HT1080 (cell line): ENCODE results near the gene CCL23. TPM values are rescaled to one million over a fixed set of nuclear protein-coding genes. Genes with fewer than 3 reads are reported as not detected.
A peak's percentile ranks its signal among the peaks of the same experiment; 100 is the strongest.
"Not testable (repeated sequence)": the region's sequence is repeated elsewhere in the genome, so short reads cannot be mapped to it uniquely, and the experiment has no call there.

ENCODE experiments used
- DNase-seq: peaks from one replicate; pipeline ENCODE4 v3.0.0-alpha.2; 2015; ENCODE audit warnings: low read depth
- total RNA-seq: library from RNA; depleted of rRNA; stranded (reverse); fragments of >200 nt; shearing (Covaris generic); gene quantifications from 2 replicates; pipeline ENCODE4 v1.2.3, GENCODE V29; 2014

The CCL23 gene
- total RNA-seq, 1 experiment from 2014 or later: not detected

DNA sequence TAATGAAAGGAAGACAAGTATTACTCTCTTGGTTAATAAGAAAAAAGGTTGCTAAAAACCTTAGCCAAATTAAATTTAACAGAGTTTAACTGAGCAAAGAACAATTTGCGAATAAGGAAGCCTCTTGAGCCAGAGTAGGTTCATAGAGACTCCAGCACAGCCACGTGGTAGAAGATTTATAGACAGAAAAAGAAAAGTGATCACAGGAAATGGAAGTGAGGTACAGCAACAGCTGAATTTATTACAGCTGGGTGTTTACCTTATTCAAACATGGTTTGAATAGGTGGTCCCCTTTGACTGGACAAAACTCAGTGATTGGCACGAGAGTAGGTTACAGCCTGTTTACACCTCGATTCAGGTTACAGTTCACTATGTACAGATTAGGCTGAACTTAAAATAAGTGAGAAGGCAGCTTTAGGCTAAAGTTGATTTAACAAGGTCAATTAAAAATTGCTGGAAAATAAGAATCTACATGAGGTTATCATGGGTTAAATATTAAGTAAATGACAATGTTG is 13.1 kb downstream of the CCL23 start:
- no peak for DNase-seq

GRCh38 chr17:36002631-36003030 is 15.1 kb downstream of the CCL23 start:
- DNase-seq: no peak

- no peak for DNase-seq
These were observed 15.7 kb downstream of the CCL23 start for GRCh38 chr17:36001862-36002603.

- no peak for DNase-seq
These were observed 16.5 kb downstream of the CCL23 start, which contains the start of gene CCL15 for GRCh38 chr17:36001110-36001771. Gene CCL15, minus strand, starts transcription at chr17:36001553. Its CDS starts 61 bp downstream, at chr17:36001492.

- no peak for DNase-seq
These were observed 17.1 kb downstream of the CCL23 start for GRCh38 chr17:36000732-36001109.

DNA sequence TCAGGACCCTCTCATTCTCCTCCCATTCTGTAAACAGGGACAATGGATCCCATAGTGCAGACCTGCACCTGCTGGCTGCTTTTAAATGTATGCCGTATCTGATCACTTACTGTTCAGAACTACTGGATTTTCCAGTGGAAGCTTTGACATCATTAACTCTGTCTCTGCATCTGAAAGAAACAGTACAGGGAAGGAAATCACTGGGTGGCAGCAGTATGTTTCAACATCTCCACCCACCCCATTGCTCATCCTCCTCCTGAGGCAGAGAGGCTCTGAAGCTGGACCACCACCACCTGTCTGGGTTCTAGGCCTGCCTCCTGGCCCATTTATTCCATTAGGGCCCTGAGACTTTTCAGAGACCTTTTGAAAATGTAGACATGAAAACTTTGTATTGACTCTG is 19.0 kb downstream of the CCL23 start:
- DNase-seq: no peak

- no peak for DNase-seq
These were observed 19.7 kb downstream of the CCL23 start for GRCh38 chr17:35998018-35998545.

- not testable (repeated sequence) for DNase-seq
These were observed 22.4 kb downstream of the CCL23 start for GRCh38 chr17:35995346-35995745.

DNA sequence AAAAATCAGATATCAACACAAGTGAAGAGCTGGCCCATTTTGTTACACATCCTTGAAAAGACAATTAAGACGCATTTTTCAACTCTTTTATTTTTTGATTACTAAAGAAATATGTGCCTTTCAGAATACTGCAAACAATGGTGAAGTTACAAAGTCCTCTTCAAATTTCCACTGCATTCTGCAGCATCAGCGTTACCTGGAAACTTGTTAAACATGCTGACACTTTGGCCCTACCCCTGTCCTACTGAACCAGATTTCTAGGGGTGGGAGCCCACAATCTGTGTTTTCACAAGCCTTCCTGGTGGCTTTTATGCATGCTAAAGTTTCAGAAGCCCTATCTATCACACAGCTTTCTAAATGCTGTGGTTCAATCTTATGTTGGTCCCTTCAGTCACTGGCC is 26.7 kb downstream of the CCL23 start:
- no peak for DNase-seq

GRCh38 chr17:35988164-35988563 is 29.6 kb downstream of the CCL23 start:
- no peak for DNase-seq

GRCh38 chr17:35986643-35987042 is 31.1 kb downstream of the CCL23 start, which contains the start of gene CCL14:
Gene CCL14, minus strand, starts transcription at chr17:35986729. Its CDS starts 80 bp downstream, at chr17:35986649.
- DNase-seq: no peak

- DNase-seq: no peak
These were observed 33.6 kb downstream of the CCL23 start for GRCh38 chr17:35984140-35984539.

- no peak for DNase-seq
These were observed 35.2 kb downstream of the CCL23 start for GRCh38 chr17:35982409-35983191.

GRCh38 chr17:35981908-35982330 is 35.9 kb downstream of the CCL23 start:
- no peak for DNase-seq

GRCh38 chr17:35981246-35981645 is 36.5 kb downstream of the CCL23 start, which contains the start of gene CCL16:
Gene CCL16, minus strand, starts transcription at chr17:35981497. Its CDS starts 77 bp downstream, at chr17:35981420.
- DNase-seq: no peak

DNA sequence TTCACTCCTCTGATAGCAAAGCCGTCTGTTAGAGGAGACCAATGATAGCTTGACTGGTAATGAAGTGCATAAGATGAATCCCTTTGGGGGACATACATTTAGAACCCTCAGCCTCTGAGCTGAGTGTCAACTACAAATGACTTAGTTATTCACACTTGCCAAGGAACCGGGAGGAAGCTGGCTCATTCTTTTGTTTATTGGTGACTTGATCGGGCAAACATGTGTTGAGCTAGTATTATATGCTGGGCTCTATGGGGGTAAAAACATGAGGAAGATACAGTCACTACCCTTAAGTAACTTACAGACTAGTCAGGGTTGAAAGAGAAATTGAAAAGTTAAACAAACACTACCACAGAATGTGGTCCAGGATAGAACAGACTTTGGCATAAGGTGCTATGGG is 39.4 kb downstream of the CCL23 start:
- no peak for DNase-seq

GRCh38 chr17:35977509-35977908 is 40.3 kb downstream of the CCL23 start:
- DNase-seq: no peak

GRCh38 chr17:35973333-35974260 is 44.2 kb downstream of the CCL23 start:
- peak; percentile 8 for DNase-seq

- DNase-seq: no peak
These were observed 44.8 kb downstream of the CCL23 start for GRCh38 chr17:35972945-35973332.

DNA sequence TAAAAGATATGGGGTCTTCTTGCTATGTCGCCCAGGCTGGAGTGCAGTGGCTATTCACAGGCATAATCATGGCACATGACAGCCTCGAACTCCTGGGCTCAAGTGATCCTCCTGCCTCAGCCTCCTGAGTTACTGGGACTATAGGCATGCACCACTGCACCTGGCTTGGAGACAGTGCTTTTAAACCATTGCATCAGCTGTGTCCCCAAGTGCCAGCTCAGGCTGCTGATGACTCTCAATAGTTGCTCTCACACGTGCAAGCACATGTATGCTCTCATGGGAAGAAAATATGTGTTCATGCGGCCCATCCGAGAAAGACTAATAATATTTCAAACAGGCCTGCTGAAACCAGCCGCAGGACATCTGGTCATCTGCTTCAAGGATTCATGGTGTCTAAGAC is 45.2 kb downstream of the CCL23 start:
- no peak for DNase-seq
